OCI-LY3 (cell line): ENCODE results near the gene CD248.

Experiments
- EZH2phosphoT487 ChIP-seq: fragments of 200-600 bp; shearing (Covaris generic); IDR thresholded peaks from 2 replicates; pipeline ENCODE4 v1.6.1; 2018; ENCODE audit warnings: antibody characterized with exemption, mixed run types, low read depth
- TF ChIP-seq, protein P1 (sequence below): fragments of 200-600, 300-600 bp; sonication (generic); IDR thresholded peaks from 2 replicates; pipeline ENCODE4 v1.5.1; 2014; ENCODE audit warnings: antibody characterized with exemption, low read length, low read depth

- TF ChIP-seq, protein P1, sequence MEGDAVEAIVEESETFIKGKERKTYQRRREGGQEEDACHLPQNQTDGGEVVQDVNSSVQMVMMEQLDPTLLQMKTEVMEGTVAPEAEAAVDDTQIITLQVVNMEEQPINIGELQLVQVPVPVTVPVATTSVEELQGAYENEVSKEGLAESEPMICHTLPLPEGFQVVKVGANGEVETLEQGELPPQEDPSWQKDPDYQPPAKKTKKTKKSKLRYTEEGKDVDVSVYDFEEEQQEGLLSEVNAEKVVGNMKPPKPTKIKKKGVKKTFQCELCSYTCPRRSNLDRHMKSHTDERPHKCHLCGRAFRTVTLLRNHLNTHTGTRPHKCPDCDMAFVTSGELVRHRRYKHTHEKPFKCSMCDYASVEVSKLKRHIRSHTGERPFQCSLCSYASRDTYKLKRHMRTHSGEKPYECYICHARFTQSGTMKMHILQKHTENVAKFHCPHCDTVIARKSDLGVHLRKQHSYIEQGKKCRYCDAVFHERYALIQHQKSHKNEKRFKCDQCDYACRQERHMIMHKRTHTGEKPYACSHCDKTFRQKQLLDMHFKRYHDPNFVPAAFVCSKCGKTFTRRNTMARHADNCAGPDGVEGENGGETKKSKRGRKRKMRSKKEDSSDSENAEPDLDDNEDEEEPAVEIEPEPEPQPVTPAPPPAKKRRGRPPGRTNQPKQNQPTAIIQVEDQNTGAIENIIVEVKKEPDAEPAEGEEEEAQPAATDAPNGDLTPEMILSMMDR, result no peak
- TF ChIP-seq EZH2phosphoT487, result no peak
Measured at GRCh38 chr11:66324664-66325063, 7.8 kb upstream of the CD248 start.
